ENCODE measurements around the gene MBIP.

DNA sequence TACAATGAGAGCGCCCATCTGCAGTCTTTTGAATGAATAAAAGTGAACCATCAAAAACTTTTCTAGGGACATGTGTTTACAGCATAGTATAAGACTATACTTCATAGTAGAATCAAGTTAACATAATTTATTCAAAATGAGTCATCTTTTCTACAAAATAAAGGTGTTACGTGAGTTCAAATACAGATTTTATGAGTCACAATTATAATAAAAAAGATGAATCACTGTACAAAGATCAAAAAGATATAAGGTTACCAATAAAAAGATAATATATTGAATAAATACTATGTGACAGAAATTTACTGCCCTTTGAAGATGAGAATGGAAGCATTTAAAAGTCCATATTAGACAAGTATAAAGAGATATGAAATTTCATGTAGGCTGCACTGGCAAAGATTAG, 2.8 kb downstream of the MBIP start:
- TF ChIP-seq, protein P1, sequence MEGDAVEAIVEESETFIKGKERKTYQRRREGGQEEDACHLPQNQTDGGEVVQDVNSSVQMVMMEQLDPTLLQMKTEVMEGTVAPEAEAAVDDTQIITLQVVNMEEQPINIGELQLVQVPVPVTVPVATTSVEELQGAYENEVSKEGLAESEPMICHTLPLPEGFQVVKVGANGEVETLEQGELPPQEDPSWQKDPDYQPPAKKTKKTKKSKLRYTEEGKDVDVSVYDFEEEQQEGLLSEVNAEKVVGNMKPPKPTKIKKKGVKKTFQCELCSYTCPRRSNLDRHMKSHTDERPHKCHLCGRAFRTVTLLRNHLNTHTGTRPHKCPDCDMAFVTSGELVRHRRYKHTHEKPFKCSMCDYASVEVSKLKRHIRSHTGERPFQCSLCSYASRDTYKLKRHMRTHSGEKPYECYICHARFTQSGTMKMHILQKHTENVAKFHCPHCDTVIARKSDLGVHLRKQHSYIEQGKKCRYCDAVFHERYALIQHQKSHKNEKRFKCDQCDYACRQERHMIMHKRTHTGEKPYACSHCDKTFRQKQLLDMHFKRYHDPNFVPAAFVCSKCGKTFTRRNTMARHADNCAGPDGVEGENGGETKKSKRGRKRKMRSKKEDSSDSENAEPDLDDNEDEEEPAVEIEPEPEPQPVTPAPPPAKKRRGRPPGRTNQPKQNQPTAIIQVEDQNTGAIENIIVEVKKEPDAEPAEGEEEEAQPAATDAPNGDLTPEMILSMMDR (IDR thresholded peaks at IDR 0.05), result no peak
- no peak for TF ChIP-seq POLR2A (IDR thresholded peaks at IDR 0.05)
